HG03095 (cell line): ENCODE measurements around the gene SYT9.

Source experiments
- ATAC-seq: cut with Tn5 transposase; IDR thresholded peaks from one replicate; pipeline ENCODE4 v1.9.1; 2021; ENCODE audit warnings: moderate library complexity; ENCODE audit not compliant: unreplicated experiment

SYT9 gene

GRCh38 chr11:7462706-7463105 is 211.0 kb downstream of the SYT9 start:
- ATAC-seq: no peak

- peak; percentile 65 for ATAC-seq
Observed at GRCh38 chr11:7467652-7468051, 215.9 kb downstream of the SYT9 start.

GRCh38 chr11:7469351-7469865 is 217.7 kb downstream of the SYT9 start:
- ATAC-seq: no peak

- no peak for ATAC-seq
Observed at GRCh38 chr11:7471071-7471470, 219.4 kb downstream of the SYT9 start.

- ATAC-seq: peak; percentile 96
Observed at GRCh38 chr11:7473717-7474116, 222.0 kb downstream of the SYT9 start.

GRCh38 chr11:7480113-7480512 is 228.4 kb downstream of the SYT9 start:
- ATAC-seq: no peak

GRCh38 chr11:7484131-7484530 is 232.4 kb downstream of the SYT9 start:
- ATAC-seq: no peak

GRCh38 chr11:7484645-7485044 is 232.9 kb downstream of the SYT9 start:
- ATAC-seq: no peak

- no peak for ATAC-seq
Observed at GRCh38 chr11:7485186-7486097, 233.7 kb downstream of the SYT9 start, which contains the start of gene OLFML1. Gene OLFML1, plus strand, starts transcription at chr11:7485506. Its CDS starts 370 bp downstream, at chr11:7485876.

GRCh38 chr11:7486098-7486780 is 234.5 kb downstream of the SYT9 start:
- ATAC-seq: no peak

- ATAC-seq: no peak
Observed at GRCh38 chr11:7486781-7487140, 235.1 kb downstream of the SYT9 start.

- no peak for ATAC-seq
Observed at GRCh38 chr11:7487360-7487759, 235.7 kb downstream of the SYT9 start.

- ATAC-seq: no peak
Observed at GRCh38 chr11:7488681-7489080, 237.0 kb downstream of the SYT9 start.

GRCh38 chr11:7489376-7489775 is 237.7 kb downstream of the SYT9 start:
- ATAC-seq: no peak

- ATAC-seq: no peak
Observed at GRCh38 chr11:7490054-7490453, 238.3 kb downstream of the SYT9 start.

GRCh38 chr11:7490535-7490934 is 238.8 kb downstream of the SYT9 start:
- ATAC-seq: no peak

- ATAC-seq: no peak
Observed at GRCh38 chr11:7492253-7492652, 240.5 kb downstream of the SYT9 start.

GRCh38 chr11:7493670-7494069 is 242.0 kb downstream of the SYT9 start:
- no peak for ATAC-seq

- ATAC-seq: no peak
Observed at GRCh38 chr11:7494086-7494745, 242.5 kb downstream of the SYT9 start.

- ATAC-seq: peak; percentile 89
Observed at GRCh38 chr11:7495882-7496551, 244.3 kb downstream of the SYT9 start.

- no peak for ATAC-seq
Observed at GRCh38 chr11:7498193-7498592, 246.5 kb downstream of the SYT9 start.
